ENCODE measurements around the gene BEGAIN.

- TF ChIP-seq EZH2 (IDR thresholded peaks at IDR 0.05; ENCODE audit: insufficient read depth, poor library complexity, severe bottlenecking) (no peak), EZH2phosphoT487 (IDR thresholded peaks at IDR 0.05; ENCODE audit: insufficient read depth, low read depth) (no peak)
Measured at GRCh38 chr14:100608586-100609330, 21.5 kb upstream of the BEGAIN start.

Measured in GM23248 (cell line).